Neural cell (in vitro differentiated cells): Measurements from ENCODE around the gene LSM5. TPM values are rescaled to one million over a fixed set of nuclear protein-coding genes. Genes with fewer than 3 reads are reported as not detected.

Experiments used
- H2AFZ ChIP-seq: fragments of 200-600, 300-800 bp; sonication (generic), shearing (Covaris generic); 2 replicates; pipeline ENCODE4 v1.6.0; 2014; ENCODE audit warnings: low read depth, mild to moderate bottlenecking, antibody characterized with exemption, low read length, moderate library complexity
- H3F3A ChIP-seq: fragments of 200-600 bp; shearing (Covaris generic); 2 replicates; pipeline ENCODE4 v1.6.1; 2016; ENCODE audit warnings: mild to moderate bottlenecking, moderate library complexity, mixed read lengths, antibody characterized with exemption, low read length; ENCODE audit not compliant: insufficient read depth, poor library complexity, severe bottlenecking
- H3K27ac ChIP-seq: fragments of 200-600, 300-800 bp; sonication (generic), shearing (Covaris generic); 2 replicates; pipeline ENCODE4 v1.5.1; 2014; ENCODE audit warnings: mild to moderate bottlenecking, low read length, moderate library complexity
- H3K27me3 ChIP-seq: fragments of 300-800, 200-600 bp; sonication (generic), shearing (Covaris generic); 2 replicates; pipeline ENCODE4 v1.6.0; 2014; ENCODE audit warnings: mild to moderate bottlenecking, low read depth, low read length, moderate library complexity; ENCODE audit not compliant: insufficient read depth
- H3K36me3 ChIP-seq: fragments of 300-800, 200-600 bp; sonication (generic), shearing (Covaris generic); 2 replicates; pipeline ENCODE4 v1.5.1; 2014; ENCODE audit warnings: mild to moderate bottlenecking, antibody characterized with exemption, low read length, moderate library complexity; ENCODE audit not compliant: insufficient read depth
- H3K4me2 ChIP-seq: fragments of 300-800, 200-600 bp; sonication (generic), shearing (Covaris generic); 2 replicates; pipeline ENCODE4 v1.6.0; 2014; ENCODE audit warnings: mild to moderate bottlenecking, low read length
- H3K4me3 ChIP-seq: fragments of 300-800, 200-600 bp; sonication (generic), shearing (Covaris generic); 2 replicates; pipeline ENCODE4 v1.5.1; 2014; ENCODE audit warnings: mild to moderate bottlenecking, low read length, moderate library complexity
- H3K79me2 ChIP-seq: fragments of 200-600 bp; shearing (Covaris generic); replicated peaks from 2 replicates; pipeline ENCODE4 v1.6.0; 2014; ENCODE audit warnings: mild to moderate bottlenecking, low read length, moderate library complexity; ENCODE audit not compliant: insufficient read depth
- H3K9ac ChIP-seq: fragments of 300-800, 200-600 bp; sonication (generic), shearing (Covaris generic); 2 replicates; pipeline ENCODE4 v1.6.1; 2016; ENCODE audit warnings: mild to moderate bottlenecking, low read length, mixed read lengths
- H3K9me2 ChIP-seq: fragments of 200-600 bp; shearing (Covaris generic); 2 replicates; pipeline ENCODE4 v1.6.1; 2016; ENCODE audit warnings: mild to moderate bottlenecking, low read length, mixed read lengths; ENCODE audit not compliant: insufficient read depth
- H3K9me3 ChIP-seq: fragments of 200-600, 300-800 bp; sonication (generic), shearing (Covaris generic); 2 replicates; pipeline ENCODE4 v1.6.1; 2016; ENCODE audit warnings: mild to moderate bottlenecking, mixed run types, low read length, moderate library complexity, mixed read lengths
- H4K20me1 ChIP-seq: fragments of 200-600 bp; shearing (Covaris generic); 2 replicates; pipeline ENCODE4 v1.6.1; 2016; ENCODE audit warnings: mild to moderate bottlenecking, mixed run types; ENCODE audit not compliant: insufficient read depth
- CTCF ChIP-seq: fragments of 450-650 bp; IDR thresholded peaks from 2 replicates; pipeline ENCODE4 v1.5.1; 2014; ENCODE audit warnings: antibody characterized with exemption, mild to moderate bottlenecking, moderate library complexity; ENCODE audit not compliant: poor library complexity, severe bottlenecking
- EP300 ChIP-seq: fragments of 450-650 bp; conservative IDR thresholded peaks from 2 replicates; pipeline ENCODE4 v1.6.1; 2014; ENCODE audit warnings: antibody characterized with exemption, mild to moderate bottlenecking, moderate library complexity; ENCODE audit not compliant: poor library complexity, severe bottlenecking
- EZH2 ChIP-seq: fragments of 200-600, 300-800 bp; shearing (Covaris generic), sonication (generic); IDR thresholded peaks from 2 replicates; pipeline ENCODE4 v1.6.1; 2014; ENCODE audit warnings: antibody characterized with exemption, low read length, borderline replicate concordance, mild to moderate bottlenecking; ENCODE audit not compliant: insufficient read depth, poor library complexity, severe bottlenecking
- MXI1 ChIP-seq: fragments of 450-650 bp; conservative IDR thresholded peaks from 2 replicates; pipeline ENCODE4 v1.6.1; 2014; ENCODE audit warnings: antibody characterized with exemption, mild to moderate bottlenecking; ENCODE audit not compliant: poor library complexity, severe bottlenecking
- POLR2AphosphoS5 ChIP-seq: IDR thresholded peaks from 2 replicates; pipeline ENCODE4 v1.6.1; 2012
- RAD21 ChIP-seq: fragments of 450-650 bp; conservative IDR thresholded peaks from 2 replicates; pipeline ENCODE4 v1.6.1; 2014; ENCODE audit warnings: antibody characterized with exemption, mild to moderate bottlenecking, moderate library complexity
- REST ChIP-seq: IDR thresholded peaks from 2 replicates; pipeline ENCODE4 v1.6.1; 2012; ENCODE audit warnings: borderline replicate concordance
- SMC3 ChIP-seq: fragments of 450-650 bp; conservative IDR thresholded peaks from 2 replicates; pipeline ENCODE4 v1.6.1; 2014; ENCODE audit warnings: antibody characterized with exemption, mild to moderate bottlenecking, moderate library complexity; ENCODE audit not compliant: poor library complexity
- TAF1 ChIP-seq: IDR thresholded peaks from 2 replicates; pipeline ENCODE4 v1.6.1; 2012; ENCODE audit warnings: low read depth
- polyA plus RNA-seq: library from polyadenylated mRNA; depleted of rRNA; stranded (reverse); fragments of >200 nt; gene quantifications from 2 replicates; pipeline ENCODE4 v1.2.3, GENCODE V29; 2014

Gene LSM5
- polyA plus RNA-seq, 1 donor from 2014 or later: 100 TPM

GRCh38 chr7:32522746-32523530 lies 32.8 kb upstream of the LSM5 start:
- Histone ChIP-seq H3K9me3 (no peaks in the 10 kb centered on the region), H3K4me2 (no peak overlapping the region), H3K9ac (no peak overlapping the region), H4K20me1 (no peaks in the 10 kb centered on the region), H3K79me2 (peaks cover 2% of the 10 kb centered on the region), H3K27ac (no peak overlapping the region), H2AFZ (no peak overlapping the region), H3K27me3 (no peaks in the 10 kb centered on the region), H3K9me2 (no peaks in the 10 kb centered on the region), H3K4me3 (no peak overlapping the region), H3K36me3 (peaks cover 5% of the 10 kb centered on the region), H3F3A (no peaks in the 10 kb centered on the region)
- no peak for TF ChIP-seq SMC3
- TF ChIP-seq EP300: no peak
- no peak for TF ChIP-seq REST
- TF ChIP-seq TAF1: no peak
- no peak for TF ChIP-seq RAD21
- TF ChIP-seq MXI1: no peak
- no peak for TF ChIP-seq CTCF
- no peak for TF ChIP-seq EZH2
- no peak for TF ChIP-seq POLR2AphosphoS5

- Histone ChIP-seq H2AFZ (no peak overlapping the region), H3K79me2 (peaks cover 3% of the 10 kb centered on the region), H3K4me2 (no peak overlapping the region), H3K27ac (no peak overlapping the region), H3F3A (no peaks in the 10 kb centered on the region), H3K4me3 (no peak overlapping the region), H3K9ac (no peak overlapping the region), H3K9me2 (no peaks in the 10 kb centered on the region), H3K27me3 (no peaks in the 10 kb centered on the region), H3K9me3 (no peaks in the 10 kb centered on the region), H3K36me3 (peaks cover 5% of the 10 kb centered on the region), H4K20me1 (no peaks in the 10 kb centered on the region)
- no peak for TF ChIP-seq CTCF
- TF ChIP-seq POLR2AphosphoS5: no peak
- no peak for TF ChIP-seq EP300
- TF ChIP-seq REST: no peak
- TF ChIP-seq TAF1: no peak
Measured at GRCh38 chr7:32519763-32520162, 29.6 kb upstream of the LSM5 start.
